ENCODE data around the gene GRK5.

The GRK5 gene

GRCh38 chr10:119191881-119192280 is 15.5 kb upstream of the GRK5 start:
- ChIA-PET POLR2A (no interaction called here), CTCF (interaction anchor here (1.3 to 3.6 kb wide), 3 partner anchors 7 to 15 kb away, joined by 5 to 40 read pairs (median 12); no protein-coding TSS in a partner anchor)
- TF ChIP-seq CTCF (IDR thresholded peaks at IDR 0.05; ENCODE audit: insufficient read depth, low read length, missing control alignments): no peak

GRCh38 chr10:119197921-119198320 is 9.4 kb upstream of the GRK5 start:
- no peak overlapping the region for H3K4me3 ChIP-seq (ENCODE audit: low read depth, low read length)
- CTCF ChIA-PET: interaction anchor here (0.7 to 20.3 kb wide), 28 partner anchors 8 to 453 kb away, joined by 3 to 530 read pairs (median 5); partner anchors contain the start of genes BAG3, GRK5 and RGS10
- POLR2A ChIA-PET: interaction anchor here (0.5 kb wide), 1 partner anchor 87 kb away, joined by 3 read pairs; no protein-coding TSS in a partner anchor
- DNase-seq (ENCODE audit: low read depth, low spot score): no peak
- no peak for TF ChIP-seq CTCF (IDR thresholded peaks at IDR 0.05; ENCODE audit: insufficient read depth, low read length, missing control alignments)

More at GRCh38 chr10:119191881-119192280, 15.5 kb upstream of the GRK5 start:
- no peak overlapping the region for H3K4me3 ChIP-seq (ENCODE audit: low read depth, low read length)
- DNase-seq (ENCODE audit: low read depth, low spot score): no peak

GRCh38 chr10:119198438-119198837 is 8.9 kb upstream of the GRK5 start:
- POLR2A ChIA-PET: interaction anchor here (0.5 to 0.9 kb wide), 2 partner anchors 88 to 246 kb away, joined by 3 read pairs; no protein-coding TSS in a partner anchor
- DNase-seq (ENCODE audit: low read depth, low spot score): no peak
- CTCF ChIA-PET: interaction anchor here (0.7 to 20.3 kb wide), 39 partner anchors 8 to 489 kb away, joined by 3 to 530 read pairs (median 5); partner anchors contain the start of genes BAG3, GRK5 and RGS10
- TF ChIP-seq CTCF (IDR thresholded peaks at IDR 0.05; ENCODE audit: insufficient read depth, low read length, missing control alignments): peak; percentile 23
- H3K4me3 ChIP-seq (ENCODE audit: low read depth, low read length): no peak overlapping the region

- CTCF ChIA-PET: interaction anchor here (0.5 to 20.3 kb wide), 58 partner anchors 9 to 552 kb away, joined by 3 to 530 read pairs (median 4); partner anchors contain the start of genes GRK5, RGS10 and TIAL1
- POLR2A ChIA-PET: interaction anchor here (0.5 to 1.0 kb wide), 6 partner anchors 61 to 396 kb away, joined by 3 to 6 read pairs (median 3); partner anchors contain the start of gene RGS10
- TF ChIP-seq CTCF (IDR thresholded peaks at IDR 0.05; ENCODE audit: insufficient read depth, low read length, missing control alignments): peak; percentile 85
- H3K4me3 ChIP-seq (ENCODE audit: low read depth, low read length): no peak overlapping the region
- DNase-seq (ENCODE audit: low read depth, low spot score): peak; percentile 56
Observed at GRCh38 chr10:119199231-119199992, 8.0 kb upstream of the GRK5 start.

- TF ChIP-seq CTCF (IDR thresholded peaks at IDR 0.05; ENCODE audit: insufficient read depth, low read length, missing control alignments): no peak
- ChIA-PET CTCF (interaction anchor here (1.0 to 20.3 kb wide), 12 partner anchors 10 to 407 kb away, joined by 3 to 530 read pairs (median 20); partner anchors contain the start of gene RGS10), POLR2A (no interaction called here)
- no peak overlapping the region for H3K4me3 ChIP-seq (ENCODE audit: low read depth, low read length)
- DNase-seq (ENCODE audit: low read depth, low spot score): no peak
Observed at GRCh38 chr10:119201233-119201632, 6.1 kb upstream of the GRK5 start.

GRCh38 chr10:119203006-119203405 is 4.4 kb upstream of the GRK5 start:
- H3K4me3 ChIP-seq (ENCODE audit: low read depth, low read length): no peak overlapping the region
- CTCF ChIA-PET: interaction anchor here (0.9 to 20.3 kb wide), 14 partner anchors 12 to 385 kb away, joined by 3 to 530 read pairs (median 4); partner anchors contain the start of gene RGS10
- no peak for DNase-seq (ENCODE audit: low read depth, low spot score)
- no peak for TF ChIP-seq CTCF (IDR thresholded peaks at IDR 0.05; ENCODE audit: insufficient read depth, low read length, missing control alignments)
- POLR2A ChIA-PET: interaction anchor here (0.6 kb wide), 1 partner anchor 340 kb away, joined by 3 read pairs; the partner anchor contains the start of gene RGS10
